NCI-H128 (cell line): ENCODE data around the gene PRKCE.

ENCODE experiments used
- DNase-seq: peaks from one replicate; lab custom pipeline; 2025; ENCODE audit not compliant: unreplicated experiment; lab: John Stamatoyannopoulos, UW

Gene PRKCE

DNA sequence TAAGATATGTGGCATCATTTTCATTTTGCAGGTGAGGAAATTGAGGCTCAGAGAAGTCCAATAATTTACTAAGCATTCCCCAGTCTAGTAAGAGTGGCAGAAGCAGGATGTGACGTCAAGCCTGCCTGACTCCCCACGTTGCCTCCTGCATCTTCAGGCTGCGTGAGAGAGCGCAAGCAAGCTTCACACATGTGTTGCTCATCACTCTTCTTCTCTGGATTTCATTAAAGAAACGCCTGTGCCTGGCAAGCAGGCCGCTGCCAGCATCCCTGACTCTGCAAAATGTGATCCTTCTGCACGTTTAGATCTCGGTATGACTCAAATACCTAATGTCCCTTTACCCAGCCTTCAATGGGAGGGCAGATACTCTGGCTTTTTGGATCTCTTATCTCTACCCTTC is 96.8 kb downstream of the PRKCE start:
- no peak for DNase-seq

DNA sequence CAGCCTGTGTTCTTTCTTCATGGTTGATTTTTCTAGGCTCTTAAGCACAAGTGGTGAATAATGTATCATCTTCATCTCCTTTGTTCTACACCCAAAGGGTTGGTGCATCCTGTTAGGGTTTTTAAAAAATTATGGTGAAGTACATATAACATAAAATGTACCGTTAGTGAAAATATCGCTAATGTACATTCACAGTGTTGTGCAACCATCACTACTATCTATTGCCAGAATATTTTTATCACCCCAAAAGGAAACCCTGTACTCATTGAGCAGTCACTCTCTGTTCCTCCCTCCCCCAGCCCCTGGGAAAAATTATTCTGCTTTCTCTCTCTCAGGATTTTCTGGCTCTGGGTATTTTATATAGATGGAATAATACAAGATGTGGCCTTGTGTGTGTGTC is 98.5 kb downstream of the PRKCE start:
- no peak for DNase-seq

DNA sequence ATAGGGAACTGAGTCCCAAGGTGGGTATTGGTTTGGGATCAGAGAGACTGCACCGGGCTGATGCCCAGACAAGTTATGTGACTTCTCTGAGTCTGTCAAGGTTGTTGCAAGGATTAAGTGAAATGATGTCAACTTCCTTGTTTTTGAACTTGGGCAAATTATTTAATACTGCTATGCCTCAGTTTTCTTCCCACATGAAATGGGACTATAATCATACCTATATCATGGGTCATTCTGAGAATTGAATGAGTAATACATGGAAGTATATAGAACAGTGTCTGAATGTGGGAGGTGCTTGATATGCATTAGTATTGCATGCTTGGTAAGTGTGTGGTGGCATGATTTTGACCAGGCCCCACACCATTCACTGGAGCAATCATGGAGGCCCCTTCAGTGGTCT is 99.0 kb downstream of the PRKCE start:
- DNase-seq = no peak

DNA sequence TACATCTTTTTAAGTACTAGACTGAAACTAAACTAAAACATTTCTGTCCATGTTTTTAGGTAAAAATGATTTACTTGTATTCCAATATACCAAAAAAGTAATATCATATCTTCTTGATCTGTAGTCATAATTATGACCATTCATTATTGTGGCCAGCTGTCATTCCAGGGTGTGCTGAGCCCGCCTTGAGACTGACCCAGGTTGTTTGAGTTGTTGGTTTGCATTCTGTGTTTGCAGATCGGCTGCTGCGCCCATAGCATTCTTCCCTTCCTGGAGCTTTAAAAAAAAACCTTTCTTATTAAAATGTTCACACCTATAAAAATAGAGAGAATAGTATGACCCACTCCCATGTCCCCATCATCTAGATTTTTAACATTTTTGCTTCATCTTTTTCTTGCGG is 101.9 kb downstream of the PRKCE start:
- DNase-seq = no peak

DNA sequence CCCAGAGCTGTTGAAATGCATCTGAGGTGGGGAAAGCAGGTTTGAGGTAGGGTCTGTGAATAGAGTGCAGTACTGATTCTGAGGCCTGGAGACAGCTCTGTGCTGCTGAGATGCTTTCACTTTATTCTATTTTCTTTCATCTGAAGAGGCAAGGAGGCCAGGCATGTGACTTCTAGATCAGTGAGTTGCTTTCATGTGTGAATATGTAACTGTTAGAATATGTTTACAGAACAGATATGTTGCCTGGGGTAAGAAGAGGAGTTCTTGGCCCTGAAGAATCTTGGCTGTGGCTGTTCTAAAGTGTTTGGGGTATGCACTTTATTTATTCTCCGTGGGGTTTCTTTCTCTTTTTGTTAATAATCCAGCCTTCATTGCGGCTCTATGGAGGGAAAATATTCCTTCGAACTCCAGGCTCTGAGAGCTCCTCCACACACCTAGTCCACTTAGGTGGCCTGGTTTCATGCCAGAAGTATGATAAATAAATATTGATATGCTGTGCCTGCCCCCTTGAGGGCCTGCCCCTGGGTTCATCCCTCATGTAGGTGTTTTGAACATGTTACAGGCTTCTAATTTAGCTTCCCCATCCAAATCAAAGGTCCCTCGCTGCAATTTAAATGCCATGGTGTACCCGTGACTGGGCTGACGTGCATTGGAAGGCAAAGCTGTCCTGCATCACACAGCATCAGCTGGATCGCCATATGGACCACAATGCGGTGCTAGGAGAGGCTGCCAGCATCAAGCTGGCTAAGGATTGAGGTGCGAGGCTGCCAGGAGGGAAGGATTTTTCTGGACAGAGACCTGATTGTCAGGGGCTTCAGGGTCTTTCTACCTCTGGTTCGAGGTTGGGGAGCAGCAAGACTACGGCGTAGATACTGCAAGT is 102.9 kb downstream of the PRKCE start:
- DNase-seq = no peak

DNA sequence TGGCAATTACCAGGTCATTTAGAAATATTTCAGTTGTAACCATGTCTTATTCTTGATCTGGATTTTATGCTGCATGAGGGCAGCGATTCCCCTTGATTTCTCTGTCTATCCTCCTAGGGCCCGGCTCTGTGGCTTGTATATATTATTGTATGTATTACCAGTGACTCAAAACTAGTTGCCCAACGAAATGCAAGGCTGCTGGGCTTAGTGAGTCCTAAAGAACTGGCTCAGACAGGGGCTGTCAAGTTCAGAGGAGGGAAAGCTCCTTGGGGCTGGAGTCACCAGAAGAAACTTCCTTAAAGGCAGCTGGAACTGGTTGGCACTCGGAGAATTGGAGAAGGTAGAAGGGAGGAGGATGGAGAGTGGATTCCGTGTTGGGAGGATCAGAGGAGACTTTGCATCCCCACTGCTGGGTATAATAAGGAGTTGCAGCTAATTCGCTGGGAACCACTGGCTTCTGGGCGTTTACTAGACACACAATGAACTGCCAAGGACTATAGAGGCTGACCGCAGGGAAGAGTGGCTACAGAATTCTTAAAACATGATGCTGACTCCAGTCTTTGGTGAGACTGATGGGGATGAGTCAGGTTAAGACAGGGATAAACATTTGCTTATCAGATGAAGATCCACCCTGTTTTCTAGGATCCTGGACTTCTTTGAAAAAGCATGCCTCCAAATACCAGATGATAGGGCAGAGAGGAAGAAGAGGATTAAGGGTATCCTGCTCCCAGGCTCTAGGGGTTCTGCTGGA is 104.3 kb downstream of the PRKCE start:
- DNase-seq = no peak

DNA sequence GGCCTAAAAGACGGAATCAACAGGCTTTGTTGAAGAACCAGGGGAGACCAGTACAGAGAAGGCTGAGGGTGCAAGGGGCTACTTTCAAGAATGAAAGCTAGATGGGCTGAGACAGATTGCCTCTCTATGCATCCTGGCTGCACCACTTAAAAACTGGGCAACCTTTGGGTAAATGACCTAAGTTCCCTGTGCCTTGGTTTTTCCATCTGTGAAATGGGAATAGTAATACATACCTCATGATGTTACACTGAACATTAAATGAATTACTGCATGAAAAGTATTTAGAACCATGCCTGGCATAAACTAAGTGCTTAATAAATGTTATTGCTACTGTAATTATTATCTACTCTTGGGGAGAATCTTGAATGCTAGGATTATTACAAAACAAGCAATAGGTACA is 106.5 kb downstream of the PRKCE start:
- no peak for DNase-seq

DNA sequence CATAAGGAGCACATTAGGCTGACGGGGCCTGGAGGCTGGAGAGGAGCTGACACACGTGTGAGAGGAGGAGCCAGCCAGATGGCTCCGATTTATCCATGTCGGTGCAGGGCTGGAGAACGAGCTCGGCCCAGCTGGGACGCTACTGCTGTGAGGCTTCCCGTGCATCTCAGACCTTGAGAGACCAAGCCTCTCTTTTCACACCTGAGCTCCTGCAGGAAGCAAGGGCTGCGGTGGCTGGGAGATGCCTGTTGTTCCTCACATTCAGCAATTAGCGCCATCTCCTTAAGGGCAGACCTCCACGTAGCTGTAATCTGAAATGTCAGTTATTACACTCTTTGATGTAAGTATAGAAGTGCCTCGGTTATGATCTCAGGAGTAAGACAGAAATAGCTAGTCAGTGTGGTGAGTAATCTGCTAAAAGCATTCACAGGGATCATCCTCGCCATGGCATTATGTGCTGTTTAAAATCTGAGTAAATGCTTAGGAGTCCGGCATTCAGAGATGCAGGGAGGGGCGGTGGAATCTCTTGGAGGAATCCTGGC is 107.9 kb downstream of the PRKCE start:
- no peak for DNase-seq

DNA sequence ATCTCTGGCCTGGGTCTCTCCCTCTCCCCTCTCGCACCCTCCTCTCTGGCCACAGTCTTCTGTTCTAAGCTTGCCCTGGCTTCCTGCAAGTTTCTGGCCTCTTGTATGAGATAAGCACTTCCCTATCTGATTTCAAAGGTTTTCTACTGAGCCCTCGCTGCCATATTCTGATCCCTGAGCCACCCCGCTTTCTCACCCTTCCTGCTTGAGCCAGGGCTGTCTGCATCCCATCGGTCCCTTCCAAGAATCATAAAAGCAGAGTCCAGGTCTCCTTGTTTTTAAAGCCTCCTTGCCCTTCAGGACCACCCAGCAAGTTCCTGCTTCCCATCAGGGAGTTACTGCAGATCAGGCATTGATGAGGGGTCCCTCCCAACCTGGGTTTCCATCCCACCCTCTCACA is 110.2 kb downstream of the PRKCE start:
- no peak for DNase-seq

DNA sequence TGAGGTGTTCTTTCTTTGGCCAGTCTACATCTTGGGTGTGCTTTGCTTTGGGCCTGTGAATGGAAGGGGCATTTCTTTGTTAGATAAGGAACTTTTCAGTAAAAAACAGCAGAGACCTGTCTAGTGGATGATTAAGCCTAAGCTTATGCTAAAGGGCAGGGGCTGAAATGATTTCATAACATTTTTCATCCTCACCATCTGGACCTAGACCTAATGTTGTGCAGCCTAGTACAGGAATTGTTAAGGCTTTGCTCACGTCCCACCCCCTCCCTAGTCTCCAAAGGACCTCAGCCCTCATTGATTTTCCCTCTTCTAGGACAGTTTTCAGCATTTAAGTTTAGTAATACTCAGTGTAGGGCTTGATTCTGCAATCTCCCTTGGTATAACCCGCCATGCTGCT is 111.8 kb downstream of the PRKCE start:
- no peak for DNase-seq

DNA sequence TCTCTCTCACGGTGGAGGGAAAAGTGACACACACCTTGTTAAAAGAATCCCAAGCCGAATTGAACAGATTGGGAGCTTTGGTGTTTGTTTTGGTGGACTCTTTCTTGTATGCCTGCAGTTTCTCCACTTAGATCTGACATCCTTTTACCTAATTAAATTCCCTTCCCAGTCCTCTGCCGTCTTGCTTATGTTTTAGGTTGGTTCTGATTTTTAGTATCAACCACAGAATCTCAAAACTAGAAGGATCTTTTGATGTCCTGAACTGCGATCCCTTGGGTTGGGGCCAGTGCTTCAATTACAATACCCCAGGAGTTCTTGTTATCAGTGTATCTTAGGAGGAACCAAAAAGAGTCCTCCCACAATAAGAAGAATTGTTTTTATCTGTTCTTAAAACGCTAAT is 112.3 kb downstream of the PRKCE start:
- DNase-seq = no peak

DNA sequence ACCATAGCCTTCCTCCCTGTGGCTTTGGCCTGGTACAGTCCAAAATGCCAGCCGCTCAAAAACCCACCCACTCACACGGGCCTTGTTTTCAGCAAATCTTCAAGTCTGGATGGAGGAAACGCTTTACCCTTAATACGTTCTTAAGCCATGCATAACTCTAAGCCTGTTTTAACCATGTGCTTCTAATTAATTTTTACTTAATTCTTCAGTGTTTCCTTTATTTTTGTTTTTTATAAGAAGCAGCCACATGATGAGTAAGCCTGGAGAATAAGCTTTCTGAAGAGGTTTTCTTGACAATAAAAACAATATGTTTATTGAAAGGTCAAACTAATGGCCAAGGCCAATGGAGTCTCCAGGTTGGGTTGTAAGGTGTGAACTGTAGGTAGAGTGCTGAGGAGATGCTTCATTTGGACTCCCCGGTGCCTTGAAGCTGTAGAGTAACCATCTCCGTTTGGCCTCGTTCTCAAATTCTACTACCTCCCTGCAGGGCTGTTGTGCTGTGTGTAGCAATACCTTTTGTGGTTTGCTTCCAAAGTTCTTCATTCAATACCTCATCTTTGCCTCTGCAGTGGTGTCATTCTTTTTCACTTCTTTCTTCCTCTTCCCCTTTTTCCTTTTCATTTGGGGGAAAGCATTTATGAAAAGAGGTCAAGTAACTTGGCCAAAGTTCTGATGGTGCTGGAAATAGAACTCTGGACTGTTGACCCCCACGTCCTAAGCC is 113.7 kb downstream of the PRKCE start:
- DNase-seq = no peak

DNA sequence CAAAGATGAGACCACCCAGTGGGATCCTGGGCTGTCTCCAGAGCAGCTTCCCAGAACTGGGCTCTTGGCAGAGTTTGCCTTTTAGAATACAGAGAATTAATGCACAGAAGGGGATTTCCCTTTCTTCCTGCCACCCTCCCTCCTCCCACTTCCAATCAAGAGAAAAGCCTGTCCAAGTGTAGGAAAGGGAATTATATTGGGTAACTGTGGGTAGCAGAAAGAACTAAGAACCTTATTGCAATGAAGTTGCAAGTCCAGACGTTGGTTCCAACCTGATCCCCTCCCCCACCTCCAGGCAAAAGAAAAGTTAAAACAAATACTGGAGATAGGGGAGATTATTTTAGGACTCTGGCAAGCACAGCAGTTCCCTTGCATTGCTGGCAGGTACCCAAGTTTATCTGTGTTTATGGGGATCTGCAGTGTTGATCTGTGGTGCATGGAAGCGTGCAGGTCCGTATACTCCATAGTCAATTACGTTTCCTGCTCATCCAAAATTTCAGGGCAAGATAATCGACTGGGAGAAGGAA is 114.3 kb downstream of the PRKCE start:
- DNase-seq = no peak

DNA sequence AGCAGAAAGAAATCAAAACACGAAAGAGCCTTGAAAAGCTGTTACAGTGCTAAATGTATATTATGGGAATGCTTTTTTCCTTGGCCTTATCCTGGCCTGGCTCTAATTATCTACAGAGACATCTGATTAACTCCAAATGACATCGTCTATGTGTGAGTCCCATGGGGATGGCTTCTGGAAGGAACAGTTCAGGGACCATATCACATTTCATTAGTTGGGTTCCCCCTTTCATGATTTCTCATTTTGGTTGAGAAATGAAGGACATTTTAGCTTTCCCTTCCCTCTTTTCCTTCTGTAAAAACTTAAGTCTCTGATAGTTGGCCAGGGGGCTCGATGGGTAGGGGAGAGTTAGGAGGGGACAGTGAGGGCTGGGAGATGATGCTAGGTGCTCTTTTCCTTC is 116.7 kb downstream of the PRKCE start:
- no peak for DNase-seq

DNA sequence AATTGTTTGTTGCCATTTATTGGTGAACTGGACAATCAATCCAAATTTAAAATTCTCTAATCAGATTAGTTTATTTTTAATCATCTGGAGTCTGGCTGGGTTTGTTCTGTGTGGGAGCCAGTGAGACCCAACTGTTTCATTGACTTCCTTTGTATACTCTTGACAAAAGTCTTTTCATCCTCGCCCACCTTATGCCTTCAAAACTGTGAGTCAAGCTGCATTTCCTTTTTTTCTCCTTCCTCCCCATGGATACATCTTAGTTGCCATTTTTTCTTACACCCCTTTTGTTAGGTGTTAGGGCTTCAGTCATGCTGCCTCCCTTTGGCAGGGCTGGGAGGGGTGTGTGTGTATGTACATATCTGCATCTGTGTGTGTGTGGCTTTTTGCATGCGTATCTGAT is 117.6 kb downstream of the PRKCE start:
- DNase-seq = no peak

DNA sequence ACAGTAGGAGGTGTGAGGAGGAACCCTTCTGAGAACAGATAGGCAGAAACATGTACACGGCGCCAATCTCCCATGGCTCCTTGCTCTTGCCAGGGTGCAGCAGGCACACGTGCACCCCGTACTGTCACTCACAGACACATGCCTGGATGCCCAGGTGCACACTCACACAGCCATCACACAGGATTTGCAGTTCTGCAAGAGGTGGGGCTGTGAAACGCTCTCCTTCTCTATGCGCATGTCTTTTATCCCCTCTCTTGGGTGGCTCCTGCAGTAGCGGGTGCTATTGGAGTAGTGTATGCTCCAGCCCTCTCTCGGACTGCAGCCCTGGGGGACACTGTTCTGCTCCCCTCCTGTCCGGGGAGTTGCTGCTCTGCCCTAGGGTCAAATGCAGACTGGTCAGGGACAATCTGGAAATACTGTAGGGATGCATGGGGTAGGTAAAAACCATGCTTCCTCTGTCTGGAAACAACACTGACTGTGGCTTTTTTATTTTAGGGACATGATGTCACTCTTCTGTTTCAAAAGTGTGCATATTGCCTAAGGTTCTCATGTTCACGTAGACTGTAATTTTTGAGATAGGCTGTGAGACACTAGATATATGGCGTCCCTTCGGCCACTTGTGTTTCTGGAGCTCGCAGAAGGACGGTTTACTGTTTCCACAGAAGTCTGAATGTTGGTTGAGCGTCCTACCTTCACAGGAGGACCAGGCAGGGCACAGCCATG is 118.5 kb downstream of the PRKCE start:
- DNase-seq = no peak

DNA sequence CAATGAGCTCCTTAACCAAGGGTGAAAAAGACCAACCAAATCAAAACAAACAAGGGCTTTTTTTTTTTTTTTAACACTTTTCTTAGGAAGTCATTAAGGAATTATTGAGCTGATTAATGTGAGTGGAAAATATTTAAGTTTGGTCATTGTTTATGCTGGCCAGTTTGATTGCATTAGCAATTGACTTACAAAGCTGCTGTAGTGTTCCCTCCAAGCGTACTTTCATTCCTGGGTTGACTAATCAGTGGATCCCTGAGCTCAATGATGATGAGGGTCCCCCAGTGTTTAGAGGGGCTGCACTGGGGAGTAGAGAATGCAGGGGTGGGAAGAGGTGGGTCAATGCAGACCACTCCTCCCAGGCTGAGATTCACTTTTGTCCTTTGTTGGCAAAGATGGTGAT is 119.3 kb downstream of the PRKCE start:
- DNase-seq = no peak

DNA sequence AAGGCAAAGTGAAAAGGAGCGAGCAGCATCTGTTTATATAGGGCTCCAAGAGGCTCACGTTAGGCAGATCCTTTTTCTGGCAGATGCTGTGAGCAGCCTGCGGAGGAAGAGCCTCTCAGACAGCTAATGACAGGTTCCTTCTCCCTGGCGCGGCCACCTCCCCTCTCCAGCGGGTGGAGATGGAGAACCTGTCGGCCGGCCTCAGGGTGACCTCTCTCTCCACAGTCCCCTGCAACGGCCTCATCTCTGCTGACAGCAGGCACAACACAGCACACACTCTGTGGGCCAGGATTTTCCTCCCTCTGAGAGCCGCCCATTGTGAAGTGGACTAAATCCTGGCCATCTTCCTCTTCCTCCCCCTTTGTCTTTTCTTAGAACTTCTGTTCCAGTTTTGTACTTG is 119.8 kb downstream of the PRKCE start:
- no peak for DNase-seq

DNA sequence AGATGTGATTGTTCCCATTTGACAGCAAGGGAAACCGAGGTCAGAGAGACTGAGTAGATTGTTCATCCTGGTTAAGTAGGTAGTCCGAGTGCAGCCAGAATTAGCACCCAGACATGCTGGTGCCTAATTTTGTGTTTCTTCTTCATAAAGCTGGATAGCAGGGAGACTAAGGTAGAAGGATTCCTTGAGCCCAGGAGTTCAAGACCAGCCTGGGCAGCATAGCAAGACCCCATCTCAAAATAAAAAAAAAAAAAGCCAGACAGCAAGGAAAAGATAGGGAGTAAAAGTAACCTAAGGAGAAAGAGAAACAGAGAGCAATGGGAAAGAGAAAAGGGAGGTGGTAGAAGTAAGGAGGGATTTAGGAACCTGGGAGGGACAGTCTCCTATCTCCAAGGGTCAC is 120.6 kb downstream of the PRKCE start:
- DNase-seq = no peak

DNA sequence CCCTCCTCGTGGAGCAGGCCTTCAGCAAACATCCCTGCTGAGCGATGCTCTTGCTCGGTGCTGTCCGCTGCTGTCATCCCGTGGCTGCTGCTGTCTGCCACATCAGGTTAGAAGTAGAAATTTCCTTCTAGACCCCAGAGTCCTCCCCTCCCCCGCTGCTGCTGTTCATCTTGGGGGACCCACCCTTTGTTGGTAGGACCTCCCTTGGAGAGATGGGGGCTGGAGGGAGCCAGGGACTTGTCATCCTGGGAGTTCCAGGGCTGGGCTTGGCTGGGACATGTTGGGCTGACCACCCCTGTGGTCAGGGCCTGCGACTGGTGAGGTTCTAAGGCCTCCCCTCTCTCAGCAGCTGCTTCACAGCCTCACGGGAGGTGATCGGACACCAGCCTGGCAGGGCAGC is 122.4 kb downstream of the PRKCE start:
- no peak for DNase-seq
